ENCODE measurements around the gene PAWR. TPM values are rescaled to one million over a fixed set of nuclear protein-coding genes. Genes with fewer than 3 reads are reported as not detected.
A peak's percentile ranks its signal among the peaks of the same experiment; 100 is the strongest.
"Not testable (repeated sequence)": the region's sequence is repeated elsewhere in the genome, so short reads cannot be mapped to it uniquely, and the experiment has no call there.

PAWR gene
- total and polyA plus RNA-seq, 2 experiments from 2014 or later, result 149 to 180 TPM

- H3F3A ChIP-seq (replicated peaks; ENCODE audit: low read depth); H3K4me3 Mint-ChIP-seq; H3K27ac ChIP-seq (ENCODE audit: low read depth); H3K27me3 ChIP-seq (ENCODE audit: insufficient read depth); H3K36me3 ChIP-seq (ENCODE audit: insufficient read depth); H3K9me2 ChIP-seq (ENCODE audit: insufficient read depth); H3K27me3 Mint-ChIP-seq (ENCODE audit: insufficient read depth, low read depth, poor library complexity); H2AFZ ChIP-seq; ATAC-seq; H3K27ac Mint-ChIP-seq; H3K4me3 ChIP-seq; H3K4me2 ChIP-seq; DNase-seq (ENCODE audit: low spot score): not testable (repeated sequence)
- Histone ChIP-seq H3K79me2 (replicated peaks; ENCODE audit: insufficient read depth) (peaks cover 100% of the 10 kb centered on the region), H3K4me1 (ENCODE audit: insufficient read depth) (peaks cover 30% of the 10 kb centered on the region), H4K20me1 (replicated peaks; ENCODE audit: insufficient read depth) (peaks cover 39% of the 10 kb centered on the region)
- Mint-ChIP-seq H3K36me3 (ENCODE audit: low read depth) (peaks cover 28% of the 10 kb centered on the region), H3K4me1 (peaks cover 34% of the 10 kb centered on the region), H3K9me3 (peaks cover 22% of the 10 kb centered on the region)
These were observed 64.0 kb downstream of the PAWR start for GRCh38 chr12:79626735-79627134.

GRCh38 chr12:79624378-79624777 lies 66.4 kb downstream of the PAWR start:
- H3F3A ChIP-seq (replicated peaks; ENCODE audit: low read depth), result no peaks in the 10 kb centered on the region
- H3K4me2 ChIP-seq, result peak overlapping the region; percentile 51
- Mint-ChIP-seq H3K36me3 (ENCODE audit: low read depth) (peaks cover 45% of the 10 kb centered on the region), H3K27ac (0 out of 2 replicates have a peak overlapping the region, but pooled peaks have one; percentile 70), H3K4me3 (no peak overlapping the region; the same call in 2 of the 3 replicates), H3K4me1 (peaks cover 39% of the 10 kb centered on the region), H3K9me3 (peaks cover 22% of the 10 kb centered on the region), H3K27me3 (ENCODE audit: insufficient read depth, low read depth, poor library complexity) (peaks cover 10% of the 10 kb centered on the region)
- no peak for TF ChIP-seq ZNF462 (CRISPR knock-in tag; IDR thresholded peaks at IDR 0.05)
- H3K79me2 ChIP-seq (replicated peaks; ENCODE audit: insufficient read depth), result peaks cover 100% of the 10 kb centered on the region
- no peak overlapping the region for H2AFZ ChIP-seq
- H3K27me3 ChIP-seq (ENCODE audit: insufficient read depth), result no peaks in the 10 kb centered on the region
- peaks cover 34% of the 10 kb centered on the region; the same call in 1 of the 2 replicates for H4K20me1 ChIP-seq (replicated peaks; ENCODE audit: insufficient read depth)
- H3K36me3 ChIP-seq (ENCODE audit: insufficient read depth), result peaks cover 7% of the 10 kb centered on the region
- no peaks in the 10 kb centered on the region for H3K9me2 ChIP-seq (ENCODE audit: insufficient read depth)
- no peak overlapping the region for H3K4me3 ChIP-seq
- peak; percentile 24 for DNase-seq (ENCODE audit: low spot score)
- H3K4me1 ChIP-seq (ENCODE audit: insufficient read depth), result peaks cover 39% of the 10 kb centered on the region
- ATAC-seq, result peak; percentile 62
- no peak overlapping the region; the same call in 1 of the 2 replicates for H3K27ac ChIP-seq (ENCODE audit: low read depth)
